PC-3 (cell line): ENCODE results near the gene ACKR3. TPM values are rescaled to one million over a fixed set of nuclear protein-coding genes. Genes with fewer than 3 reads are reported as not detected.

Source experiments
- ATAC-seq: fragments of 200-7000 bp; cut with Tn5 transposase; 2 replicates; pipeline ENCODE4 v1.9.1; 2020; ENCODE audit warnings: mild to moderate bottlenecking, moderate library complexity
- BruUV-seq: library from RNA; stranded (reverse); fragments of 400-500 nt; replicated peaks from 2 replicates; lab custom pipeline; 2021; lab: Mats Ljungman, UMichigan
- CTCF ChIA-PET: fragments of 300-600 bp; sonication (Branson Sonifier 250); formaldehyde crosslinking; loops from one replicate; lab custom pipeline; 2022; ENCODE audit warnings: antibody characterized with exemption; lab: Charles Lee
- POLR2A ChIA-PET: fragments of 300-600 bp; sonication (Branson Sonifier 250); formaldehyde crosslinking; loops from one replicate; lab custom pipeline; 2022; ENCODE audit warnings: antibody characterized with exemption; ENCODE audit not compliant: unreplicated experiment; lab: Charles Lee
- DNase-seq: peaks from one replicate; pipeline ENCODE4 v3.0.0-alpha.2; 2015
- H2AFZ ChIP-seq: fragments of 300-600 bp; sonication (generic); 2 replicates; pipeline ENCODE4 v1.6.0; 2016; ENCODE audit warnings: antibody characterized with exemption, low read length
- H3F3A ChIP-seq: fragments of 300-600 bp; sonication (generic); one replicate; pipeline ENCODE4 v1.6.0; 2017; ENCODE audit warnings: antibody characterized with exemption, low read length, control low read depth, mild to moderate bottlenecking; ENCODE audit not compliant: unreplicated experiment
- H3K27ac ChIP-seq: fragments of 300-600 bp; sonication (generic); 2 replicates; pipeline ENCODE4 v1.5.1; 2016; ENCODE audit warnings: mild to moderate bottlenecking, low read length
- H3K27me3 ChIP-seq: fragments of 300-600 bp; sonication (generic); 2 replicates; pipeline ENCODE4 v1.6.1; 2016; ENCODE audit warnings: low read length, mixed read lengths
- H3K36me3 ChIP-seq: fragments of 300-600 bp; sonication (generic); 2 replicates; pipeline ENCODE4 v1.6.1; 2016; ENCODE audit warnings: low read depth, mixed run types, low read length, mixed read lengths
- H3K4me1 ChIP-seq: fragments of 300-600 bp; sonication (generic); 2 replicates; pipeline ENCODE4 v1.5.1; 2016; ENCODE audit warnings: low read length; ENCODE audit not compliant: insufficient read depth
- H3K4me2 ChIP-seq: fragments of 300-600 bp; sonication (generic); 2 replicates; pipeline ENCODE4 v1.6.0; 2016; ENCODE audit warnings: low read length
- H3K4me3 ChIP-seq: fragments of 300-600 bp; sonication (generic); 2 replicates; pipeline ENCODE4 v1.5.1; 2016; ENCODE audit warnings: mild to moderate bottlenecking, low read length, mixed read lengths
- H3K79me2 ChIP-seq: fragments of 300-600 bp; sonication (generic); 2 replicates; pipeline ENCODE4 v1.6.1; 2017; ENCODE audit warnings: low read length, mixed read lengths
- H3K9ac ChIP-seq: fragments of 300-600 bp; sonication (generic); 2 replicates; pipeline ENCODE4 v1.6.0; 2016; ENCODE audit warnings: mild to moderate bottlenecking, low read length
- H3K9me2 ChIP-seq: fragments of 300-600 bp; sonication (generic); replicated peaks from 2 replicates; pipeline ENCODE4 v1.6.1; 2016; ENCODE audit warnings: mixed run types, low read length, mixed read lengths
- H3K9me3 ChIP-seq: fragments of 300-600 bp; sonication (generic); 2 replicates; pipeline ENCODE4 v1.6.1; 2016; ENCODE audit warnings: low read length, mixed read lengths
- H4K20me1 ChIP-seq: fragments of 300-600 bp; sonication (generic); 2 replicates; pipeline ENCODE4 v1.6.1; 2016; ENCODE audit warnings: low read length, mixed read lengths
- CTCF ChIP-seq: fragments of 300-600 bp; sonication (generic); conservative IDR thresholded peaks from 2 replicates; pipeline ENCODE4 v1.5.1; 2017; ENCODE audit warnings: antibody characterized with exemption, low read depth, mild to moderate bottlenecking, low read length
- EZH2 ChIP-seq: fragments of 300-600 bp; sonication (generic); IDR thresholded peaks from one replicate; pipeline ENCODE4 v1.6.1; 2017; ENCODE audit warnings: antibody characterized with exemption, mild to moderate bottlenecking, low read length; ENCODE audit not compliant: unreplicated experiment
- EZH2phosphoT487 ChIP-seq: fragments of 300-600 bp; sonication (generic); IDR thresholded peaks from 2 replicates; pipeline ENCODE4 v1.6.1; 2018; ENCODE audit warnings: mild to moderate bottlenecking, antibody characterized with exemption, low read length, borderline replicate concordance
- intact Hi-C: fragments of 100-400 bp; cut with micrococcal nuclease; formaldehyde crosslinking; loops from 2 replicates; pipeline ENCODE4 v1.9.0; 2023
- total RNA-seq: library from RNA; depleted of rRNA; stranded (reverse); fragments of >200 nt; gene quantifications from 2 replicates; pipeline ENCODE4 v1.2.3, GENCODE V29; 2014

ACKR3 gene
- total RNA-seq, 1 experiment from 2014 or later, result 3.1 TPM

GRCh38 chr2:236536727-236537398, 32.8 kb upstream of the ACKR3 start:
- CTCF ChIA-PET, result no interaction called here
- H3K4me1 ChIP-seq, result peaks cover 8% of the 10 kb centered on the region; the same call in 1 of the 2 replicates
- BruUV-seq, result no TSS peak

DNA sequence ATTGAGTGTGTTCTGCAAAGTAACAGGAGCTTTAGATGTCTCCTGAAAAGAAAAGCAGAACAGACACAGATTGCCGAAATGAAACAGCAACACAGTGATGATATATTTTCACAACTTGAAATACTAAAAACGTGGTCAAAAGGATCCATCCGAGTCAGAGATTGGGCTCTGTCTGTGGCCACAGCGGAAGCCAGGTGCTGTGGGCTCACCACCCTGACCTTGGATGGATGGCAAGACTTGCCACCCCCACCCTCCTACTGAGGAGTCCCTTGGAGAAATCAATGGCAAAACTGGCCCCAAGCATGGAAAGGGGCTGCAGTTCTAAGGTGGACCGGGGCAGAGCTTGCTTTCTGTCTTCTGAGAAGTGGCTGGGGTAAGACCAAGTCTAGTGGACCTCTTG, 31.4 kb upstream of the ACKR3 start:
- ChIA-PET POLR2A (no interaction called here), CTCF (no interaction called here)
- H2AFZ ChIP-seq, result no peak overlapping the region
- H3K9me2 ChIP-seq, result no peaks in the 10 kb centered on the region
- H3K27me3 ChIP-seq, result no peaks in the 10 kb centered on the region
- ATAC-seq (no peak), DNase-seq (no peak)
- no peak overlapping the region for H3K4me2 ChIP-seq
- no peaks in the 10 kb centered on the region for H3K36me3 ChIP-seq
- no peak overlapping the region for H3K27ac ChIP-seq
- no peaks in the 10 kb centered on the region for H3K79me2 ChIP-seq
- TF ChIP-seq EZH2 (no peak), CTCF (no peak), EZH2phosphoT487 (no peak)
- intact Hi-C loops, result no loop called here
- no peaks in the 10 kb centered on the region for H3F3A ChIP-seq
- no TSS peak for BruUV-seq
- H3K4me3 ChIP-seq, result no peak overlapping the region
- H3K9ac ChIP-seq, result no peak overlapping the region
- no peaks in the 10 kb centered on the region for H4K20me1 ChIP-seq
- peaks cover 8% of the 10 kb centered on the region; the same call in 1 of the 2 replicates for H3K4me1 ChIP-seq
- no peaks in the 10 kb centered on the region for H3K9me3 ChIP-seq

More at GRCh38 chr2:236536727-236537398, 32.8 kb upstream of the ACKR3 start:
- ATAC-seq, result no peak
- TF ChIP-seq EZH2 (no peak), CTCF (no peak), EZH2phosphoT487 (no peak)
- Histone ChIP-seq H3K27ac (no peak overlapping the region), H3K9me3 (no peaks in the 10 kb centered on the region), H4K20me1 (no peaks in the 10 kb centered on the region), H3K9ac (no peak overlapping the region), H3K27me3 (no peaks in the 10 kb centered on the region), H3K9me2 (no peaks in the 10 kb centered on the region), H3K4me3 (no peak overlapping the region), H3K4me2 (no peak overlapping the region), H3F3A (no peaks in the 10 kb centered on the region), H2AFZ (no peak overlapping the region), H3K36me3 (no peaks in the 10 kb centered on the region), H3K79me2 (no peaks in the 10 kb centered on the region)
- DNase-seq, result no peak
- intact Hi-C loops, result no loop called here
- POLR2A ChIA-PET, result no interaction called here

- no peaks in the 10 kb centered on the region for H3F3A ChIP-seq
- DNase-seq (no peak), ATAC-seq (no peak)
- no peaks in the 10 kb centered on the region for H4K20me1 ChIP-seq
- no peaks in the 10 kb centered on the region for H3K79me2 ChIP-seq
- H3K36me3 ChIP-seq, result no peaks in the 10 kb centered on the region
- no peak overlapping the region for H3K4me3 ChIP-seq
- no peak for TF ChIP-seq EZH2phosphoT487
- no peak for TF ChIP-seq CTCF
- TF ChIP-seq EZH2, result no peak
- no peaks in the 10 kb centered on the region for H3K9me2 ChIP-seq
- H3K9me3 ChIP-seq, result no peaks in the 10 kb centered on the region
- ChIA-PET CTCF (no interaction called here), POLR2A (no interaction called here)
- no peak overlapping the region for H3K9ac ChIP-seq
- H3K4me1 ChIP-seq, result no peaks in the 10 kb centered on the region
- no peaks in the 10 kb centered on the region for H3K27me3 ChIP-seq
- no peak overlapping the region for H3K27ac ChIP-seq
- no peak overlapping the region for H3K4me2 ChIP-seq
- BruUV-seq, result no TSS peak
- no peak overlapping the region for H2AFZ ChIP-seq
- intact Hi-C loops, result no loop called here
These were observed 28.5 kb upstream of the ACKR3 start for GRCh38 chr2:236541008-236541562.
